ENCODE results near the gene DSCAML1.

- TF ChIP-seq POU2F2 (IDR thresholded peaks at IDR 0.05; ENCODE audit: borderline replicate concordance, low read depth, low read length) (no peak), CTCF (IDR thresholded peaks at IDR 0.05 in 2 of 3, conservative IDR thresholded peaks at IDR 0.05 in 1 of 3; ENCODE audit: control insufficient read depth in 2 of 3, extremely low read depth in 1 of 3, insufficient read depth in 1 of 3, low read depth in 3 of 3, low read length in 3 of 3) (no peak), ZSCAN29 (IDR thresholded peaks at IDR 0.05) (no peak)
Measured at GRCh38 chr11:117549417-117549816, 247.6 kb downstream of the DSCAML1 start.

Measured in GM12878 (cell line).